SK-N-SH (cell line): Measurements from ENCODE around the gene TENT4A. TPM values are rescaled to one million over a fixed set of nuclear protein-coding genes. Genes with fewer than 3 reads are reported as not detected.

Source experiments
- CTCF ChIA-PET: fragments of 300-600, 350-600 bp; formaldehyde crosslinking; extraction: SDS; loops from one replicate; lab custom pipeline; 2021; lab: Yijun Ruan, JAX
- POLR2A ChIA-PET: fragments of 350-600 bp; sonication (Branson Sonifier 250); formaldehyde crosslinking; extraction: SDS; loops from one replicate; lab custom pipeline; 2020; ENCODE audit warnings: antibody characterized with exemption, inconsistent platforms; lab: Yijun Ruan, JAX
- DNase-seq: peaks from one replicate; pipeline ENCODE4 v3.0.0; 2012
- H2AFZ ChIP-seq: fragments of 200-600 bp; sonication (generic); 2 replicates; pipeline ENCODE4 v1.8.1; 2016; ENCODE audit warnings: antibody characterized with exemption, mild to moderate bottlenecking, low read depth
- H3F3A ChIP-seq: fragments of 200-600 bp; sonication (generic); replicated peaks from 2 replicates; pipeline ENCODE3; 2016; ENCODE audit warnings: antibody characterized with exemption, mild to moderate bottlenecking; ENCODE audit not compliant: insufficient read depth
- H3K27ac ChIP-seq, 2 experiments: fragments of 200-500 bp in 1 of 2; fragments of 200-600 bp in 1 of 2; sonication (Bioruptor generic) in 1 of 2; sonication (generic), shearing (Covaris generic) in 1 of 2; 2 replicates each; pipeline versions ENCODE4 v1.5.1 to v1.6.1; 2014 to 2016; ENCODE audit warnings: low read depth in 2 of 2, inconsistent platforms in 1 of 2, low read length in 1 of 2, mild to moderate bottlenecking in 1 of 2, mixed read lengths in 1 of 2
- H3K27me3 ChIP-seq: fragments of 200-600 bp; sonication (generic), shearing (Covaris generic); 2 replicates; pipeline ENCODE4 v1.6.1; 2016; ENCODE audit warnings: mixed run types; ENCODE audit not compliant: insufficient read depth
- H3K36me3 ChIP-seq, 2 experiments: fragments of 200-500 bp in 1 of 2; fragments of 200-600 bp in 1 of 2; sonication (Bioruptor generic) in 1 of 2; sonication (generic) in 1 of 2; replicated peaks in 1 of 2; 2 replicates each; pipeline versions ENCODE3 to v1.5.1; 2014 to 2016; ENCODE audit warnings: low read length in 1 of 2, mild to moderate bottlenecking in 1 of 2; ENCODE audit not compliant: insufficient read depth in 2 of 2, control insufficient read depth in 1 of 2
- H3K4me1 ChIP-seq, 2 experiments: fragments of 200-500 bp in 1 of 2; fragments of 200-600 bp in 1 of 2; sonication (Bioruptor generic) in 1 of 2; sonication (generic), shearing (Covaris generic) in 1 of 2; 2 replicates each; pipeline versions ENCODE4 v1.5.1 to v1.6.1; 2014 to 2016; ENCODE audit warnings: low read depth in 1 of 2, low read length in 1 of 2, mixed run types in 1 of 2; ENCODE audit not compliant: insufficient read depth in 2 of 2, control insufficient read depth in 1 of 2
- H3K4me2 ChIP-seq: fragments of 200-600 bp; sonication (generic), shearing (Covaris generic); 2 replicates; pipeline ENCODE4 v1.6.1; 2017; ENCODE audit warnings: mixed run types
- H3K4me3 ChIP-seq, 2 experiments: fragments of 200-500 bp in 1 of 2; fragments of 200-600 bp in 1 of 2; sonication (Bioruptor generic) in 1 of 2; sonication (generic), shearing (Covaris generic) in 1 of 2; 2 replicates each; pipeline versions ENCODE4 v1.5.1 to v1.8.1; 2014 to 2016; ENCODE audit warnings: low read depth in 2 of 2, inconsistent platforms in 1 of 2, low read length in 1 of 2, mild to moderate bottlenecking in 1 of 2, mixed read lengths in 1 of 2, moderate library complexity in 1 of 2
- H3K79me2 ChIP-seq: fragments of 200-600 bp; sonication (generic); 2 replicates; pipeline ENCODE4 v1.8.1; 2017; ENCODE audit warnings: mild to moderate bottlenecking; ENCODE audit not compliant: insufficient read depth
- H3K9ac ChIP-seq: fragments of 200-600 bp; sonication (generic); 2 replicates; pipeline ENCODE4 v1.6.1; 2017; ENCODE audit warnings: mixed run types
- H3K9me2 ChIP-seq: fragments of 200-600 bp; sonication (generic); 2 replicates; pipeline ENCODE4 v1.6.1; 2017; ENCODE audit warnings: mixed run types
- H3K9me3 ChIP-seq: fragments of 200-600 bp; sonication (generic); 2 replicates; pipeline ENCODE4 v1.6.1; 2017; ENCODE audit warnings: mixed run types, mild to moderate bottlenecking, moderate library complexity
- H4K20me1 ChIP-seq: fragments of 200-600 bp; sonication (generic); 2 replicates; pipeline ENCODE4 v1.6.1; 2017; ENCODE audit warnings: mild to moderate bottlenecking, mixed run types; ENCODE audit not compliant: insufficient read depth
- ELF1 ChIP-seq: IDR thresholded peaks from 2 replicates; pipeline ENCODE4 v1.4.0; 2012
- MAX ChIP-seq: IDR thresholded peaks from 2 replicates; pipeline ENCODE4 v1.4.0; 2012; ENCODE audit warnings: low read depth
- MXI1 ChIP-seq: IDR thresholded peaks from 2 replicates; pipeline ENCODE4 v1.6.1; 2012; ENCODE audit warnings: mild to moderate bottlenecking, low read depth, low read length, improper control_type of control experiment
- POLR2AphosphoS5 ChIP-seq: IDR thresholded peaks from 2 replicates; pipeline ENCODE4 v1.6.1; 2012; ENCODE audit warnings: low read depth, low read length
- REST ChIP-seq: IDR thresholded peaks from 2 replicates; pipeline ENCODE4 v1.6.1; 2012; ENCODE audit warnings: mild to moderate bottlenecking, low read depth, low read length, moderate library complexity
- WGBS: methylation state at CpG from one replicate; pipeline ENCODE4 v1.1.6; 2017; ENCODE audit warnings: low lambda C conversion rate; 5-methylcytosine and 5-hydroxymethylcytosine counted together
- polyA plus RNA-seq, 3 experiments: library from polyadenylated mRNA; depleted of rRNA; stranded (reverse); fragments of >200 nt; gene quantifications; 2 replicates each; pipeline ENCODE4 v1.2.3, GENCODE V29; 2012
- TF ChIP-seq, protein P1 (sequence below): fragments of 200-600 bp; sonication (generic); IDR thresholded peaks from 2 replicates; pipeline ENCODE4 v1.6.1; 2017; ENCODE audit warnings: antibody characterized with exemption, mild to moderate bottlenecking, moderate library complexity

The TENT4A gene
- polyA plus RNA-seq, 1 of the 3 experiments (the other 2 are of a cell fraction), result 6.0 TPM

DNA sequence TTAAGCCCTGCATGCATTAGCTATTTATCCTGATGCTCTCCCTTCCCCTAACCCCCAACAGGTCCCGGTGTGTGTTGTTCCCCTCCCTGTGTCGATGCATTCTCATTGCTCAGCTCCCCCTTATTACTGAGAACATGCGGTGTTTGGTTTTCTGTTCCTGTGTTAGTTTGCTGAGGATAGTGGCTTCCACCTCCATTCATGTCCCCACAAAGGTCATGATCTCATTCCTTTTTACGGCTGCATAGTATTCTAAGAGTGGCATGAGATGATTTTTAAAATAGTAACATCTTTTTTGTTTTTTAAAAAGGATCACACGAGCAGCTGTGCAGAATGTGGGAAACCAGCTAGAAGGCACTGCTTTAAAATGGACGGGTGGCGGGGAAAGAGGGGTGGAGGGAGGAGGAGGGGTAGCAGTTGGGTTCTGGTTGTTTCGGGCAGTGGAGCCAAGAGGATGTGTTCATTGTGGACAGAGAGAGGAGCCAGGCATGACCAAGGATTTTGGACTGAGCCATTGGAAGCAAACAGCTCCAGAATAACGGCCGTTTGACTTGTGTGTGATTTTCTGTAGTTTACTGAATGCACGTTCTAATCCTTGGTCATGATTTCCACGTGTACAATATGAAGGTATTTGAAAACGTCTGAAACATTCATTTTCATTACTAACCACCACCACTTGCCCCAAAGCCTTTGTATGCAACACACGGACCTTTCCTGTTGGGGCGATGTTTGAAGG lies 1.7 kb upstream of the TENT4A start:
- H4K20me1 ChIP-seq, result peaks cover 21% of the 10 kb centered on the region
- no peaks in the 10 kb centered on the region for H3K9me3 ChIP-seq
- H3K4me3 ChIP-seq, result peak overlapping the region; percentile 80 to 85
- H3K9ac ChIP-seq, result peak overlapping the region; percentile 94
- no peaks in the 10 kb centered on the region for H3K36me3 ChIP-seq
- peaks cover 6 to 24% of the 10 kb centered on the region in 2 experiments; a peak in 3 of 4 replicates for H3K4me1 ChIP-seq
- WGBS, result 53% methylated on average over 15 of the region's 15 CpGs
- H3K4me2 ChIP-seq, result peak overlapping the region; percentile 99
- TF ChIP-seq POLR2AphosphoS5, result no peak
- no peak for TF ChIP-seq ELF1
- TF ChIP-seq MAX, result peak; percentile 41; the same call in 1 of the 2 replicates
- peak; percentile 13; the same call in 1 of the 2 replicates for TF ChIP-seq MXI1
- POLR2A ChIA-PET, result interaction anchor here (1.8 kb wide), 1 partner anchor 78 kb away, joined by 6 read pairs; the partner anchor contains the start of genes NSUN2 and SRD5A1
- no peaks in the 10 kb centered on the region for H3K9me2 ChIP-seq
- H3K79me2 ChIP-seq, result peaks cover 24% of the 10 kb centered on the region
- peaks cover 20% of the 10 kb centered on the region for H3F3A ChIP-seq
- no peaks in the 10 kb centered on the region for H3K27me3 ChIP-seq
- H2AFZ ChIP-seq, result peak overlapping the region; percentile 85
- CTCF ChIA-PET, result interaction anchor here (0.9 to 2.0 kb wide), 6 partner anchors 14 to 59 kb away, joined by 3 to 7 read pairs (median 4); no protein-coding TSS in a partner anchor
- peak overlapping the region; percentile 94 to 98 for H3K27ac ChIP-seq
- DNase-seq, result no peak

DNA sequence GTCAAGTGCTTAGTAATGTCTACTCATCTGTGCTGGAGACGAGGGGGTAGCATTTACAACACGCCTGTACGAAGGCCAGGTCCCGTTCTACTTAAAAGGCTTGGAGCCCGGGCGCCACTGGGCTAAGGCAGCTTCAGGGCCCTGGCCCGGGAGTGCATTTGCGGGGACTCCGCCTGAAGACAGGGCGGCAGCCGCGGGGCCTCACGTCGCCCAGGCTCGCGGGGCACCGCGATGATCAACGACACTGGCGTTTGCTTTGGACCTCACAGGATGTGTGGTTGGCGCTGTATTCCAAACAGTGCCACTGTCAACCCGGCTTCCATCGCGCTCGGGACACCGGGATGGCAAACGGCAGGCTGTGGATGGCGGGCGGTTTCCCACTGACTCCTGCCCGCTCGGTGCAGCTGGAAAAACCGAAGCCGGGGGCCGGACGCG lies 1.1 kb upstream of the TENT4A start:
- H3K79me2 ChIP-seq, result peaks cover 30% of the 10 kb centered on the region
- no peaks in the 10 kb centered on the region for H3K9me3 ChIP-seq
- ChIA-PET POLR2A (interaction anchor here (1.8 kb wide), 1 partner anchor 79 kb away, joined by 6 read pairs; the partner anchor contains the start of genes NSUN2 and SRD5A1), CTCF (interaction anchor here (0.9 to 1.6 kb wide), 5 partner anchors 14 to 59 kb away, joined by 3 to 5 read pairs (median 4); no protein-coding TSS in a partner anchor)
- TF ChIP-seq, protein P1, sequence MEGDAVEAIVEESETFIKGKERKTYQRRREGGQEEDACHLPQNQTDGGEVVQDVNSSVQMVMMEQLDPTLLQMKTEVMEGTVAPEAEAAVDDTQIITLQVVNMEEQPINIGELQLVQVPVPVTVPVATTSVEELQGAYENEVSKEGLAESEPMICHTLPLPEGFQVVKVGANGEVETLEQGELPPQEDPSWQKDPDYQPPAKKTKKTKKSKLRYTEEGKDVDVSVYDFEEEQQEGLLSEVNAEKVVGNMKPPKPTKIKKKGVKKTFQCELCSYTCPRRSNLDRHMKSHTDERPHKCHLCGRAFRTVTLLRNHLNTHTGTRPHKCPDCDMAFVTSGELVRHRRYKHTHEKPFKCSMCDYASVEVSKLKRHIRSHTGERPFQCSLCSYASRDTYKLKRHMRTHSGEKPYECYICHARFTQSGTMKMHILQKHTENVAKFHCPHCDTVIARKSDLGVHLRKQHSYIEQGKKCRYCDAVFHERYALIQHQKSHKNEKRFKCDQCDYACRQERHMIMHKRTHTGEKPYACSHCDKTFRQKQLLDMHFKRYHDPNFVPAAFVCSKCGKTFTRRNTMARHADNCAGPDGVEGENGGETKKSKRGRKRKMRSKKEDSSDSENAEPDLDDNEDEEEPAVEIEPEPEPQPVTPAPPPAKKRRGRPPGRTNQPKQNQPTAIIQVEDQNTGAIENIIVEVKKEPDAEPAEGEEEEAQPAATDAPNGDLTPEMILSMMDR, result 0 out of 2 replicates have a peak, but pooled peaks have one; percentile 26
- TF ChIP-seq REST, result no peak
- H3K4me2 ChIP-seq, result peak overlapping the region; percentile 99
- no peaks in the 10 kb centered on the region for H3K27me3 ChIP-seq
- H3K9me2 ChIP-seq, result no peaks in the 10 kb centered on the region
- H4K20me1 ChIP-seq, result peaks cover 27% of the 10 kb centered on the region
- peak overlapping the region; percentile 94 for H3K9ac ChIP-seq
- H3K4me1 ChIP-seq, result peaks cover 11 to 29% of the 10 kb centered on the region in 2 experiments; a peak in 3 of 4 replicates
- no peaks in the 10 kb centered on the region for H3K36me3 ChIP-seq
- peaks cover 20% of the 10 kb centered on the region for H3F3A ChIP-seq
- WGBS, result 0% methylated on average over 15 of the region's 36 CpGs
- H2AFZ ChIP-seq, result peak overlapping the region; percentile 85
- peak overlapping the region; percentile 80 to 85 for H3K4me3 ChIP-seq
- peak; percentile 66 for DNase-seq
- peak overlapping the region; percentile 94 to 98 for H3K27ac ChIP-seq
